LNCaP clone FGC (cell line): Measurements from ENCODE around the gene RAD51B.

Experiments used
- DNase-seq: peaks from one replicate; pipeline ENCODE4 v3.0.0-alpha.2; 2011; ENCODE audit warnings: low read depth
- H3K4me3 ChIP-seq: 2 replicates; pipeline ENCODE4 v1.5.1; 2011; ENCODE audit warnings: mild to moderate bottlenecking, low read depth, low read length, control low read depth
- CTCF ChIP-seq: IDR thresholded peaks from 2 replicates; pipeline ENCODE4 v1.5.1; 2012; ENCODE audit warnings: mild to moderate bottlenecking; ENCODE audit not compliant: control insufficient read depth, insufficient read depth; ENCODE audit errors: extremely low read depth

Gene RAD51B

DNA sequence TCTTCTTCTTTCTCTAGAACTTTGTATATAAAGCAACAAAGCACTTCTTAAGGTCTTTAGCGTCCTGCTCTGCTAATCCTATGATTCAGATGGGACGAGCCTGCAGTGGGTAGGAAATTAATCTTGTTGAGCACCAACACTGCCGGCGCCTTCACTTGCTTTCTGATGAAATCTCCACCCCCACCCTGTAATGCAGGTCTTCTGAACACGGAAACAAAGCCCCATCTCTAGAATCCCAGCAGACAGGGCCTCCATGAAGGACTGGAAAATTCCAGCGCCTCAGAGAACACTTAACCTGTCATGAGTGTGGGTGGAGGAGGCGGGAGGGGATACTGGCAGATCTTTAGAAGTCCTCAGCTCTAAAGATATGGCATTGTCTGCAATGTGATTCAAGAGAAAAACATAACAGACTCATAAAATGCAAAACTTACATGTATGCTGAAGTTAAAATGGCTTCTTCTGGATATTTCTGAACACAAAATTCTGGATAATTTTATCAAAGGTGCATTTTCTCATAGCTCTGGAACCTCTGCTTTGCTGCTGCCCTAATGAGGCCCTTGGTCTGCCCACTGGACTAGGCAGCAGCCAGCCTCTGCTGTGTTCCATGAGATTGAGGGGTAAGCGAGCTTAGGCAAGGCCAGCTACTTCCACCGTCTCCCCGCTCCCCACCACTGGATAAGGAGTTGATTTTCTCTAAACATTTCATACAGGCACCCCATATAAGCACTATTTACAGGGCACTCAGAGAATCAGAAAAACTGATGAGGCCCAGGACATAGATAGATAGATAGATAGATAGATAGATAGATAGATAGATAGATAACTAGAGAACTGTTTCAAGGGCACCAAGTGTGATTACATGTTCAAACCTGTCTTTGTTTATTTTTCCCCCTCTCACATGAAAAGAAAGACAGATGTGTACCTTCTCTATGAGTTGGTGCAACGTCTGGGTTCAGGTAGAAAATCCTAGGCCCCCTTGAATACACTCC is 930.2 kb downstream of the RAD51B start:
- H3K4me3 ChIP-seq, result no peak overlapping the region
- no peak for TF ChIP-seq CTCF
- DNase-seq, result no peak

DNA sequence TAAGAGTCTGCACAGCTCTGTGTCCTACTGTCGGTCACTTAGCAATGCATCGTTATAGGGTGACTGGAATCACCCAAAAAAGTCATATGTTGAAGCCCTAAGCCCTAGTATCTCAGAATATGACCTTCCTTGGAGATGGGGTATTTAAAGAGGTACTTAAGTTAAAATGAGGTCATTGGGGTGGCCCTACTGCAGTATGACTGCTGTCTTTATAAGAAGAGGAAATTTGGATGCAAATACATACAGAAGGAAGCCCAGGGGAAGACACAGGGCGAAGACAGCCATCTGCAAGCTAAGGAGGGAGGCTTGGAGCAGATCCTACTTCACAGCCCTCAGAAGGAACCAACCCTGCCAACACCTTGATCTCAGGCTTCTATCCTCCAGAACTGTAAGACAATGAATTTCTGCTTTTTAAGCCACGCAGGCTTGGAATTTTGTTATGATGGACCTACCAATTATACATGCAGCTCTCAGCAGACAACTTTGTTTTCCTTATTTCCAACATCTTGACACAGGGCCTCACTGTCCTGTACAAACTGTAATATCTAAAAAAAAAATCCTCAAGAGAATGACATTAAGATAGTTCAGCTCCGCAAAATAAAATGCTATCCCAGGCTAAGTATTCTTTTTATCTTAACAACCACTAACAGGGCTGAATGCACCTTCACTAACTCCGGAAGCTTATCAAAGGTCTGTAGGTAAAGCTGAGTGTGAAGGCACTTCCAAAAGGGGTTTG is 932.9 kb downstream of the RAD51B start:
- H3K4me3 ChIP-seq, result no peak overlapping the region
- DNase-seq, result no peak
- no peak for TF ChIP-seq CTCF

- TF ChIP-seq CTCF, result no peak
- no peak for DNase-seq
- H3K4me3 ChIP-seq, result no peak overlapping the region
Observed at GRCh38 chr14:68753690-68754089, 934.1 kb downstream of the RAD51B start.

- TF ChIP-seq CTCF, result no peak
- H3K4me3 ChIP-seq, result no peak overlapping the region
- no peak for DNase-seq
Observed at GRCh38 chr14:68755016-68755353, 935.4 kb downstream of the RAD51B start.

DNA sequence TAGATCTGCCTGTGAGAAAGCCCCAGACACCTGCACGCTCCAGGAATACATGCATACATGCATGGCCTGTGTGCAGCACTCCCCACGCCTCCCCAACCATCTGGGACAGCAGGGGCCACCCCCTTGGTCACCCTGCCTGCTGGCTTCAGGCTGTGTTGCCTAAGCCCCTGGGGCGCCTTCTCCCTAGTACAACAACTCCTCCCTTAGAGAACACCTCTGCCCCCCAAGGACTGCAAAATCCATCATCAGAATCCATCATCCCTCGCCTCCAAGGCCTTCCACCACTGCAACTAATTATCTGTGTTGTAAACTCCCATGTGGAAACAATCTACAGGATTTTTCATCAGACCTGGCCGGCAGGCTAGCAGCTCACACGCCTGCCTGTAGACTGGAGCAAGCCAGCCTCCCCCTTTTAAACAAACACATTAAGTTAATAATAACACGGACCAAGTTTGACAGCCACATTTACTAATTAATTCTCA is 936.5 kb downstream of the RAD51B start:
- DNase-seq, result no peak
- no peak overlapping the region for H3K4me3 ChIP-seq
- no peak for TF ChIP-seq CTCF

DNA sequence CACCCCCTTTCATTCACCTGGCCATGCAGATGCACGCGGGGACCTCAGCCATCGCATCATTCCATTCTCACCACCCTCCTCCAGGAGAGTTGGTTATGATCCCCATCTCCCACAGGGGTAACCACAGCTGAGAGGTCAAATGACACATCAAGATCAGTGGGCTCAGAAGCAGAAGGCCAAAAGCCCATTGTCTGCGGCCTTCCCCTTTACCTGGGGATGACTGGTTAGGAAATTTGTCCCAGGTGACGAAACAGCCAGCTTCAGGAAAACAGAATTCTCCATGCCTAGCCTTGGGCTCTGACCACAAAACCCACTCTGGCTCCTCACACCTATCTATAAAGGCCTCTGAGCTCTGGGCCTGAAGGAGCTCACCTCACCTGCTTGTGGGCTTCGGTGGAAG is 937.2 kb downstream of the RAD51B start:
- TF ChIP-seq CTCF, result no peak
- no peak overlapping the region for H3K4me3 ChIP-seq
- no peak for DNase-seq
